KMS-11 (cell line): ENCODE results near the gene RIPOR1.

Experiments
- H2AFZ ChIP-seq: fragments of 200-600 bp; sonication (generic); 2 replicates; pipeline ENCODE4 v1.6.1; 2016; ENCODE audit warnings: antibody characterized with exemption, mixed run types, low read depth
- H3K27ac ChIP-seq: fragments of 200-600 bp; sonication (generic); 2 replicates; pipeline ENCODE4 v1.6.1; 2016; ENCODE audit warnings: mild to moderate bottlenecking, mixed run types
- H3K27me3 ChIP-seq: fragments of 200-600 bp; sonication (generic); 2 replicates; pipeline ENCODE4 v1.6.1; 2017; ENCODE audit warnings: mild to moderate bottlenecking, low read depth, mixed run types, moderate library complexity; ENCODE audit not compliant: insufficient read depth
- H3K36me3 ChIP-seq: fragments of 200-600 bp; sonication (generic); 2 replicates; pipeline ENCODE4 v1.6.1; 2017; ENCODE audit warnings: mild to moderate bottlenecking, mixed run types; ENCODE audit not compliant: insufficient read depth
- H3K4me1 ChIP-seq: fragments of 200-600 bp; sonication (generic); 2 replicates; pipeline ENCODE4 v1.6.1; 2016; ENCODE audit warnings: mild to moderate bottlenecking, low read depth, mixed run types; ENCODE audit not compliant: poor library complexity, severe bottlenecking
- H3K4me2 ChIP-seq: fragments of 200-600 bp; sonication (generic); 2 replicates; pipeline ENCODE4 v1.7.0; 2016; ENCODE audit warnings: mild to moderate bottlenecking, mixed run types
- H3K4me3 ChIP-seq: fragments of 200-600 bp; sonication (generic); IDR thresholded peaks from 2 replicates; pipeline ENCODE4 v1.6.1; 2017; ENCODE audit warnings: low read depth, low read length, mixed read lengths; ENCODE audit not compliant: insufficient read depth
- H3K79me2 ChIP-seq: fragments of 200-600 bp; sonication (generic); 2 replicates; pipeline ENCODE4 v1.6.1; 2016; ENCODE audit warnings: low read depth, mixed run types; ENCODE audit not compliant: insufficient read depth
- H3K9ac ChIP-seq: fragments of 200-600 bp; sonication (generic); 2 replicates; pipeline ENCODE4 v1.6.1; 2016; ENCODE audit warnings: mild to moderate bottlenecking, mixed run types
- H4K20me1 ChIP-seq: fragments of 200-600 bp; sonication (generic); 2 replicates; pipeline ENCODE4 v1.6.1; 2016; ENCODE audit warnings: mild to moderate bottlenecking, mixed run types; ENCODE audit not compliant: insufficient read depth
- TF ChIP-seq, protein P1 (sequence below): fragments of 200-600 bp; sonication (generic); conservative IDR thresholded peaks from 2 replicates; pipeline ENCODE4 v1.6.1; 2017; ENCODE audit warnings: low read depth, mild to moderate bottlenecking, antibody characterized with exemption, low read length, moderate library complexity, mixed read lengths

Gene RIPOR1

DNA sequence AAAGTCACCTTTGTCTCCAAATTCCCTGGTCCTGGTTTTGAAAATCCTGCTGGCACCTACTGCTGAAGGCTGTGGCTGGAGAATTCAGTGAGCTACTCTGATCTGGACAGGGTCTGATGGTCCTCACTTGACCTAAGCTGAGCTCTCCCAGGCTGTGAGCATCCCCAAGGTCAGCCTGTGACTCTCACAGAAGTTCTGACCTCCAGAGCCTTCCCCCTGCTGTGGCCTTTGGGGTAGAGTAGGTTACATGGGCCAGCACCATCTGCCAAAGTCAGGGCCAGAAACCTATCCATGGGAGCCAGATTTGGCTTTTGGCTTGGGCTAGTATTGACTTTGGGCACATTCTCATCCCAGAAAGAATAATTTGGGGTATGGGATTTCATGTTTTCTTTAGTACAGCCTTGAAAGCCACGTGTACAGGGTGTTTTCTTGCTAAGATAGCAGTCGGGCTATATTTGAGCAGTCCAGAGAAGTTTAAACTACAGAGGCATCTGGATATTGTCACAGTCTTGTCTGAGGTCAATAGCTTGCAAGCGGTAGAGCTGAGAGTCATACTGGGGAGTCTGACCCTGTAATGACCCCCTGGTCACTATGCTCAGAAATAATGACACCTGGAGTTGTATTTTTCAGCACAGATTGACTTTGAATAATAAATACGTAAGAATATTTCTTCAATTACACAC, 39.1 kb upstream of the RIPOR1 start:
- H3K27me3 ChIP-seq = no peaks in the 10 kb centered on the region
- no peaks in the 10 kb centered on the region for H3K79me2 ChIP-seq
- TF ChIP-seq, protein P1, sequence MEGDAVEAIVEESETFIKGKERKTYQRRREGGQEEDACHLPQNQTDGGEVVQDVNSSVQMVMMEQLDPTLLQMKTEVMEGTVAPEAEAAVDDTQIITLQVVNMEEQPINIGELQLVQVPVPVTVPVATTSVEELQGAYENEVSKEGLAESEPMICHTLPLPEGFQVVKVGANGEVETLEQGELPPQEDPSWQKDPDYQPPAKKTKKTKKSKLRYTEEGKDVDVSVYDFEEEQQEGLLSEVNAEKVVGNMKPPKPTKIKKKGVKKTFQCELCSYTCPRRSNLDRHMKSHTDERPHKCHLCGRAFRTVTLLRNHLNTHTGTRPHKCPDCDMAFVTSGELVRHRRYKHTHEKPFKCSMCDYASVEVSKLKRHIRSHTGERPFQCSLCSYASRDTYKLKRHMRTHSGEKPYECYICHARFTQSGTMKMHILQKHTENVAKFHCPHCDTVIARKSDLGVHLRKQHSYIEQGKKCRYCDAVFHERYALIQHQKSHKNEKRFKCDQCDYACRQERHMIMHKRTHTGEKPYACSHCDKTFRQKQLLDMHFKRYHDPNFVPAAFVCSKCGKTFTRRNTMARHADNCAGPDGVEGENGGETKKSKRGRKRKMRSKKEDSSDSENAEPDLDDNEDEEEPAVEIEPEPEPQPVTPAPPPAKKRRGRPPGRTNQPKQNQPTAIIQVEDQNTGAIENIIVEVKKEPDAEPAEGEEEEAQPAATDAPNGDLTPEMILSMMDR = no peak
- no peaks in the 10 kb centered on the region for H3K4me1 ChIP-seq
- H3K4me3 ChIP-seq = no peak overlapping the region
- no peak overlapping the region for H3K9ac ChIP-seq
- H3K4me2 ChIP-seq = no peak overlapping the region
- no peak overlapping the region for H3K27ac ChIP-seq
- no peaks in the 10 kb centered on the region for H4K20me1 ChIP-seq
- H2AFZ ChIP-seq = no peak overlapping the region
- no peaks in the 10 kb centered on the region for H3K36me3 ChIP-seq

DNA sequence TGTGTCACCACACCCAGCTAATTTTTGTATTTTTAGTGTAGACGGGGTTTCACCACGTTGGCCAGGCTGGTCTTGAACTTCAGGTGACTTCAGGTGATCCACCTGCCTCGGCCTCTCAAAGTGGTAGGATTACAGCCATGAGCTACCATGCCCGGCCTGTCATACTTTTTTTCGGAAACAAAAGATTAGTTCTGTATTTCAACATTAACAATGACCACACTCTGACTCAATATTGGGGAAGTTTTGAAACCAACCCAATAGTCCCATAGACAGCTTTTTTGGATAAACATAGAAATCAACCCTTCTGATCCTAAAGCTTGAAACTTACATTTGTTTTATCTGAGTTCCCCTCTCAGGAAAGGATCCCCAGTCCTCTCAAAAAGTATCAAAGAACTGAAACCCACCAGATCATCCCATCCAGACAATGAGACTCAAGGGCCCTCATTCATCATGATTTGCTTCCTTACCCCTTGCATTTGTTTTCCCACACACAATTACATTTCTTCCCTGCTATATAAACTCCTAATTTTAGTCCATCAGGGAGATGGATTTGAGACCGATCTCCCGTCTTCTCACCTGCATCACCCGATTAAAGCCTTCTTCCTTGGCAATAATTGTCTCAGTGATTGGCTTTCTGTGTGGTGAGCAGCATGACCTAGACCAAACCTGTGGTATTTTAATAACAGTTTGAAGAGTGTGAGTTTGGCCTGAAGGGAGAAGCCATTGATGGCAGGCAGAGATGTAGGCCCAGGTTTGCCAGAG, 38.1 kb upstream of the RIPOR1 start:
- TF ChIP-seq, protein P1 = no peak
- Histone ChIP-seq H3K79me2 (no peaks in the 10 kb centered on the region), H3K4me1 (no peaks in the 10 kb centered on the region), H3K9ac (no peak overlapping the region), H4K20me1 (no peaks in the 10 kb centered on the region), H3K4me2 (no peak overlapping the region), H3K27ac (no peak overlapping the region), H3K36me3 (no peaks in the 10 kb centered on the region), H3K27me3 (no peaks in the 10 kb centered on the region), H3K4me3 (no peak overlapping the region), H2AFZ (no peak overlapping the region)

DNA sequence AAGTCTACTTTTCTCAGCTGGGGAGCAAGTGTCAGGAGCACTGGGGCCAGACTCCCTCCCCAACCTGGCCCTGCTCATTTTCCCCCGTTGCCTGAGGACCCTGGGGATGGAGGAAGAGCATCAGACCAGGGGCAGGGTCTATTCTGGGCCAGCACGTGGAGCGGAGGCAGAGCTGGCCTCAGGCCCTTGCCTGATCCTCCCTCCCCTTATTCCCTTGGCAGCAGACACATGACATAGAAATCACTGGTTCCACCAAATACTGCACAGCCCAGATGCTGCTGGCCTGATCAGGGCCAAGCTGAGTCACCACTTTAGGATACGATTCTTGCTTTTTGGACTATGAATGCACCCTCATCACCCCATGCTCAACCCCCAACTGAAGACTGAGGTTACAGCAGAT, 29.5 kb upstream of the RIPOR1 start:
- Histone ChIP-seq H3K4me1 (no peaks in the 10 kb centered on the region), H3K27me3 (no peaks in the 10 kb centered on the region), H3K79me2 (no peaks in the 10 kb centered on the region), H3K4me2 (no peak overlapping the region), H4K20me1 (no peaks in the 10 kb centered on the region), H3K9ac (no peak overlapping the region), H3K27ac (no peak overlapping the region), H2AFZ (no peak overlapping the region), H3K36me3 (no peaks in the 10 kb centered on the region), H3K4me3 (no peak overlapping the region)
- TF ChIP-seq, protein P1 = no peak

DNA sequence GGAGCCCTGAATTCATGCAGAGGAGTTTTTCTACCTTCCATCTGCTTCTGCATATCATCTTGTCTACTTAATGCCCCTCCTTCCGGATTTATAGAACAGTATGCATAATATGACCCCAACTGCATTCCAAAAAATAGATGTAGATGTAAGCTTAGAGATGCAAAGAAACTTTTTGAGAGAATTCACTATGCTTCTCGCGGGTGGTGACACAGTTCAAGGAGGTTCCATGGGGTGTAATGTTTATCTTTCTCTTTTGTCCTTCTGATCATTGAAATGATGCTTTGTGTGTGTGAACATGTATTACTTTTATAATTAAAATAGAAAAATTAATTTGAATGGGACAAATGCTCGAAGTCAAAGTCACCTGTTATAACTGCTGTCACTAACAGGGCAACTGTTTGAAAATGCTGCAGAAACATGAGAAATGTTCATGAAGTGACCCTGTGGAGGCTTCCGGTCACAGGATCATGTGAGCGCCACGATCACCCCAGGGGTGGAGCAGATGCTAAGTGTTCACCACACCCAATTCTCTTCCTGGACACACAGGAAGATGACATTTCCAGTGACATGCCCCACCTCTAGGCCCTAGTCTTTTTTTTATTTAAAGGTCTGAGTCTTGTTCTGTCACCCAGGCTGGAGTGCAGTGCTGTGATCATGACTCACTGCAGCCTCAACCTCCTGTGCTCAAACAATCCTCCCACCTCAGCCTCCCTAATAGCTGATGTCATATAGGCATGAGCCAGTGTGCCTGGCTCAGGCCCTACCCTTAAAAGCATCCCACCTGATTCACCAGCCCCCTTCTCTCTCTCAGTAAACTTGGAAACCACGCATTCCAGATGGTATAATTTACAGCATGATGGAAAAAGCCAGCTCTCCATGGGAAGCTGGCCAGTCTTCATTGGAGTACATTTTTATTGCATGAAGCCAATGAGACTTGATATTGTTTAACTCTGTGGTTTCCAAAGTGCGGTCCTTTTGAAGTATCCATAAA, 24.3 kb upstream of the RIPOR1 start:
- H3K27me3 ChIP-seq = no peaks in the 10 kb centered on the region
- no peak overlapping the region for H3K9ac ChIP-seq
- H3K4me2 ChIP-seq = no peak overlapping the region

More for the DNA sequence above, 24.3 kb upstream of the RIPOR1 start:
- H2AFZ ChIP-seq = no peak overlapping the region
- TF ChIP-seq, protein P1 = no peak
- no peak overlapping the region for H3K4me3 ChIP-seq
- no peaks in the 10 kb centered on the region for H3K36me3 ChIP-seq
- H3K79me2 ChIP-seq = no peaks in the 10 kb centered on the region
- no peaks in the 10 kb centered on the region for H3K4me1 ChIP-seq
- no peak overlapping the region for H3K27ac ChIP-seq
- H4K20me1 ChIP-seq = no peaks in the 10 kb centered on the region
